DMS 273 (cell line): ENCODE measurements around the gene TFE3.

Experiments used
- DNase-seq: peaks from one replicate; lab custom pipeline; 2025; ENCODE audit not compliant: unreplicated experiment; lab: John Stamatoyannopoulos, UW

The TFE3 gene

GRCh38 chrX:49060914-49061313, 17.8 kb upstream of the TFE3 start:
- DNase-seq: no peak

GRCh38 chrX:49059681-49060085, 16.5 kb upstream of the TFE3 start:
- no peak for DNase-seq

GRCh38 chrX:49059201-49059600, 16.0 kb upstream of the TFE3 start:
- DNase-seq: no peak

- no peak for DNase-seq
These were observed 15.6 kb upstream of the TFE3 start, which contains the start of gene CCDC120 for GRCh38 chrX:49058794-49059193. Gene CCDC120 (plus strand): TSS chrX:49058999. CDS start chrX:49062042, 3,043 bp downstream.

- no peak for DNase-seq
These were observed 11.1 kb upstream of the TFE3 start for GRCh38 chrX:49054073-49054762.

- peak; percentile 89 for DNase-seq
These were observed 10.3 kb upstream of the TFE3 start for GRCh38 chrX:49053223-49054072.

- DNase-seq: no peak
These were observed 777 bp upstream of the TFE3 start for GRCh38 chrX:49043987-49044281.

- no peak for DNase-seq
These were observed 457 bp downstream of the TFE3 start for GRCh38 chrX:49042581-49043219.

GRCh38 chrX:49041744-49042580, 1.2 kb downstream of the TFE3 start:
- peak; percentile 49 for DNase-seq

- no peak for DNase-seq
These were observed 2.7 kb downstream of the TFE3 start for GRCh38 chrX:49040376-49040955.

- DNase-seq: peak; percentile 92
These were observed 3.4 kb downstream of the TFE3 start for GRCh38 chrX:49039598-49040375.

- DNase-seq: no peak
These were observed 5.2 kb downstream of the TFE3 start for GRCh38 chrX:49037883-49038475.

GRCh38 chrX:49030283-49030682, 12.9 kb downstream of the TFE3 start:
- no peak for DNase-seq

- no peak for DNase-seq
These were observed 13.3 kb downstream of the TFE3 start for GRCh38 chrX:49029876-49030275.

- DNase-seq: no peak
These were observed 23.4 kb downstream of the TFE3 start for GRCh38 chrX:49019599-49020249.

GRCh38 chrX:49019050-49019449, 24.1 kb downstream of the TFE3 start:
- DNase-seq: no peak

- DNase-seq: no peak
These were observed 39.5 kb downstream of the TFE3 start for GRCh38 chrX:49003696-49004095.

- peak; percentile 96 for DNase-seq
These were observed 40.8 kb downstream of the TFE3 start, which contains the start of gene GRIPAP1 for GRCh38 chrX:49002091-49002935. Gene GRIPAP1 (minus strand): TSS chrX:49002264. CDS start chrX:49002229, 35 bp downstream.
